ENCODE data around the gene COCH.

The COCH gene

DNA sequence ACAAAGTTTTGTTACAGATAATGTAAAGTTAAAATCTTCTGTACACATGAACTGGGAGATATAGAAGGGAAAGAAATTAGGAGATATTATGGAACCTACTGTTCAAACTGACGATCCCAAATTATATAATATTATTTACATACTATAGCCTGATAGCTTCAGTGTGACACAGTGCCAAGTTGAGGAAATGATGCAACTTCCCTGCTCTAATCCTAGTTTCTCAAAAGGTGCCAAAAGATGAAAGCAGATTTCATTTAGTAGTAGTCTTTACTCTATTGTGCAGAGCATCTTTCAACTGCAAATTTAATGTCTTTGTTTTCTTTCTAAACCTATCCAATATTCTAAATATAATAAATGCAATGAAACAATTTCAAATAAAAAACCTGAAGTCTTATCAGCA is 46.9 kb downstream of the COCH start:
- no peak overlapping the region for H3K4me3 ChIP-seq (ENCODE audit: low read length, poor library complexity, severe bottlenecking)
- H3F3A ChIP-seq (ENCODE audit: low read depth) = no peaks in the 10 kb centered on the region
- no peaks in the 10 kb centered on the region for H3K79me2 ChIP-seq (ENCODE audit: insufficient read depth, low read length)
- H3K9me2 ChIP-seq (replicated peaks; ENCODE audit: low read depth, low read length) = no peaks in the 10 kb centered on the region
- no peak for TF ChIP-seq EZH2phosphoT487 (IDR thresholded peaks at IDR 0.05; ENCODE audit: borderline replicate concordance)
- TF ChIP-seq, protein P1, sequence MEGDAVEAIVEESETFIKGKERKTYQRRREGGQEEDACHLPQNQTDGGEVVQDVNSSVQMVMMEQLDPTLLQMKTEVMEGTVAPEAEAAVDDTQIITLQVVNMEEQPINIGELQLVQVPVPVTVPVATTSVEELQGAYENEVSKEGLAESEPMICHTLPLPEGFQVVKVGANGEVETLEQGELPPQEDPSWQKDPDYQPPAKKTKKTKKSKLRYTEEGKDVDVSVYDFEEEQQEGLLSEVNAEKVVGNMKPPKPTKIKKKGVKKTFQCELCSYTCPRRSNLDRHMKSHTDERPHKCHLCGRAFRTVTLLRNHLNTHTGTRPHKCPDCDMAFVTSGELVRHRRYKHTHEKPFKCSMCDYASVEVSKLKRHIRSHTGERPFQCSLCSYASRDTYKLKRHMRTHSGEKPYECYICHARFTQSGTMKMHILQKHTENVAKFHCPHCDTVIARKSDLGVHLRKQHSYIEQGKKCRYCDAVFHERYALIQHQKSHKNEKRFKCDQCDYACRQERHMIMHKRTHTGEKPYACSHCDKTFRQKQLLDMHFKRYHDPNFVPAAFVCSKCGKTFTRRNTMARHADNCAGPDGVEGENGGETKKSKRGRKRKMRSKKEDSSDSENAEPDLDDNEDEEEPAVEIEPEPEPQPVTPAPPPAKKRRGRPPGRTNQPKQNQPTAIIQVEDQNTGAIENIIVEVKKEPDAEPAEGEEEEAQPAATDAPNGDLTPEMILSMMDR (conservative IDR thresholded peaks at IDR 0.05; ENCODE audit: low read length) = no peak
- H3K4me1 ChIP-seq (ENCODE audit: insufficient read depth, low read length, poor library complexity, severe bottlenecking) = peaks cover 8% of the 10 kb centered on the region
- no peaks in the 10 kb centered on the region for H4K20me1 ChIP-seq (ENCODE audit: insufficient read depth, low read length, poor library complexity, severe bottlenecking)
- H3K27me3 ChIP-seq (ENCODE audit: insufficient read depth, low read length, poor library complexity, severe bottlenecking) = no peaks in the 10 kb centered on the region
- H3K9ac ChIP-seq (ENCODE audit: low read depth, low read length, poor library complexity, severe bottlenecking) = no peak overlapping the region
- no peak overlapping the region for H2AFZ ChIP-seq (ENCODE audit: low read length)
- peak overlapping the region; percentile 22 for H3K4me2 ChIP-seq (ENCODE audit: low read depth, low read length, poor library complexity, severe bottlenecking)
- peaks cover 33% of the 10 kb centered on the region for H3K36me3 ChIP-seq (ENCODE audit: insufficient read depth, low read length)
- no peaks in the 10 kb centered on the region for H3K9me3 ChIP-seq (ENCODE audit: insufficient read depth, low read depth, low read length)

GRCh38 chr14:30921788-30922187 is 47.4 kb downstream of the COCH start:
- Histone ChIP-seq H3F3A (ENCODE audit: low read depth) (no peaks in the 10 kb centered on the region), H3K36me3 (ENCODE audit: insufficient read depth, low read length) (peaks cover 30% of the 10 kb centered on the region), H3K4me3 (ENCODE audit: low read length, poor library complexity, severe bottlenecking) (no peak overlapping the region), H4K20me1 (ENCODE audit: insufficient read depth, low read length, poor library complexity, severe bottlenecking) (no peaks in the 10 kb centered on the region), H2AFZ (ENCODE audit: low read length) (no peak overlapping the region), H3K4me1 (ENCODE audit: insufficient read depth, low read length, poor library complexity, severe bottlenecking) (peaks cover 8% of the 10 kb centered on the region), H3K4me2 (ENCODE audit: low read depth, low read length, poor library complexity, severe bottlenecking) (no peak overlapping the region), H3K27me3 (ENCODE audit: insufficient read depth, low read length, poor library complexity, severe bottlenecking) (no peaks in the 10 kb centered on the region), H3K9me2 (replicated peaks; ENCODE audit: low read depth, low read length) (no peaks in the 10 kb centered on the region), H3K79me2 (ENCODE audit: insufficient read depth, low read length) (no peaks in the 10 kb centered on the region), H3K9me3 (ENCODE audit: insufficient read depth, low read depth, low read length) (no peaks in the 10 kb centered on the region), H3K9ac (ENCODE audit: low read depth, low read length, poor library complexity, severe bottlenecking) (no peak overlapping the region)
- TF ChIP-seq, protein P1 (conservative IDR thresholded peaks at IDR 0.05; ENCODE audit: low read length) = no peak
- TF ChIP-seq EZH2phosphoT487 (IDR thresholded peaks at IDR 0.05; ENCODE audit: borderline replicate concordance) = no peak

DNA sequence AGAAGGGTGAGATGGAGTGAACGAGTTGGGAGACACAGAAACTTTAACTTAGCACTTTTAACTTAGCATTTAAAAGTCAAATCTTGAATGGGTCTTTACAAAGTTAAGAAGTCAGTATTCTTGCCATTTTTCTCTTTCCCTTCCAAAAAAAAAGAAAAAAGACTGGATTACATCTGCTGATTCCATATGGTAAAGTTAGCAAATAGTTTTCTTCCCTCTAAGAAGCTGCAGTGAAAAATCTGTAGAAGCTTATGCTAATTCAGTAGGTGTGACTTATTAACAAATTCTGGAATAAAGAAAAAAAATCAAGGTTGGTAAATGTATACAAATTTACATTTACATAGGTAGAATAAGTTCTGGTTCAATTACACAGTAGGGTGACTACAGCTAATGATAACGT is 50.9 kb downstream of the COCH start:
- Histone ChIP-seq H4K20me1 (ENCODE audit: insufficient read depth, low read length, poor library complexity, severe bottlenecking) (peaks cover 7% of the 10 kb centered on the region), H3K79me2 (ENCODE audit: insufficient read depth, low read length) (no peaks in the 10 kb centered on the region), H3F3A (ENCODE audit: low read depth) (no peaks in the 10 kb centered on the region), H3K4me3 (ENCODE audit: low read length, poor library complexity, severe bottlenecking) (no peak overlapping the region), H3K9me3 (ENCODE audit: insufficient read depth, low read depth, low read length) (no peaks in the 10 kb centered on the region), H3K9ac (ENCODE audit: low read depth, low read length, poor library complexity, severe bottlenecking) (no peak overlapping the region), H3K27me3 (ENCODE audit: insufficient read depth, low read length, poor library complexity, severe bottlenecking) (no peaks in the 10 kb centered on the region), H3K4me2 (ENCODE audit: low read depth, low read length, poor library complexity, severe bottlenecking) (no peak overlapping the region), H3K36me3 (ENCODE audit: insufficient read depth, low read length) (peaks cover 20% of the 10 kb centered on the region; the same call in 1 of the 2 replicates), H3K9me2 (replicated peaks; ENCODE audit: low read depth, low read length) (no peaks in the 10 kb centered on the region), H3K4me1 (ENCODE audit: insufficient read depth, low read length, poor library complexity, severe bottlenecking) (peaks cover 8% of the 10 kb centered on the region), H2AFZ (ENCODE audit: low read length) (no peak overlapping the region)
- TF ChIP-seq, protein P1 (conservative IDR thresholded peaks at IDR 0.05; ENCODE audit: low read length) = no peak
- TF ChIP-seq EZH2phosphoT487 (IDR thresholded peaks at IDR 0.05; ENCODE audit: borderline replicate concordance) = no peak
